Measurements from ENCODE around the gene OXLD1.

The OXLD1 gene

GRCh38 chr17:81666342-81667191 is at the start of gene OXLD1, which contains the start of gene CCDC137:
OXLD1 (minus strand) TSS chr17:81666605; CDS start chr17:81666577, 28 bp downstream.
CCDC137 (plus strand) TSS chr17:81666737; CDS start chr17:81666767, 30 bp downstream.
- DNase-seq: peak; percentile 92

GRCh38 chr17:81715107-81715871 is 48.9 kb upstream of the OXLD1 start:
- no peak for DNase-seq

DNA sequence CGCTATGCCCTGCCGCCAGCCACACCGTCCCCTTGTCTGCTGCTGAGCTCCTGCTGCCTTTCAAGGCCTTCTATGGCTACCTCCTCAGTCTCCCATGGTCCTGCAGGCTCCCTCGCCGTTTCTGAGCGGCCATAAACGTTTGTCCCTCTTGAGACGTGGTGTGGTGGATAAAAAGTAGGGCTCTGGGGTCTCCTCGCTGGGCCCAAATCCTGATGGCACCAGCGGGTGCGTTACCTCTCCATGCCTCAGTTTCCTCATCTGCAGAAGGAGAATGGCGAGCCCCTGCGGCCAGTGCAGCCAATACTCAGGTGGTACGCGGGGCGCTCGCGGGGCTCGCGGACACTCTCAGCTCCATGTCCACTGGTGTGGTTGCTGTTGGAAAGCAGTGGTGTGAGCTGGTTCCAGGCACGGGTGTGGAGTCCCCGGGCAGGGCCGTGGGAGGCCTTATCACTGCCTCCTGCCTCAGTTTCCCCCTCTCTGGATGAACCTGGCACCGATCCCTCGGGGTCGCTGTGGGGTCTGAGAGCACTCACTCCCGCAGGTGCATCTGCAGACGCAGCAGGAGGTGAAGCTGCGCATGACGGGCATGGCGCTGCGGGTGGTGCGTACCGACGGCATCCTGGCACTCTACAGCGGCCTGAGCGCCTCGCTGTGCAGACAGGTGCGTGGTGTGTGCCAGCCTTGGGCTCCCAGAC is 48.2 kb upstream of the OXLD1 start:
- DNase-seq: no peak

DNA sequence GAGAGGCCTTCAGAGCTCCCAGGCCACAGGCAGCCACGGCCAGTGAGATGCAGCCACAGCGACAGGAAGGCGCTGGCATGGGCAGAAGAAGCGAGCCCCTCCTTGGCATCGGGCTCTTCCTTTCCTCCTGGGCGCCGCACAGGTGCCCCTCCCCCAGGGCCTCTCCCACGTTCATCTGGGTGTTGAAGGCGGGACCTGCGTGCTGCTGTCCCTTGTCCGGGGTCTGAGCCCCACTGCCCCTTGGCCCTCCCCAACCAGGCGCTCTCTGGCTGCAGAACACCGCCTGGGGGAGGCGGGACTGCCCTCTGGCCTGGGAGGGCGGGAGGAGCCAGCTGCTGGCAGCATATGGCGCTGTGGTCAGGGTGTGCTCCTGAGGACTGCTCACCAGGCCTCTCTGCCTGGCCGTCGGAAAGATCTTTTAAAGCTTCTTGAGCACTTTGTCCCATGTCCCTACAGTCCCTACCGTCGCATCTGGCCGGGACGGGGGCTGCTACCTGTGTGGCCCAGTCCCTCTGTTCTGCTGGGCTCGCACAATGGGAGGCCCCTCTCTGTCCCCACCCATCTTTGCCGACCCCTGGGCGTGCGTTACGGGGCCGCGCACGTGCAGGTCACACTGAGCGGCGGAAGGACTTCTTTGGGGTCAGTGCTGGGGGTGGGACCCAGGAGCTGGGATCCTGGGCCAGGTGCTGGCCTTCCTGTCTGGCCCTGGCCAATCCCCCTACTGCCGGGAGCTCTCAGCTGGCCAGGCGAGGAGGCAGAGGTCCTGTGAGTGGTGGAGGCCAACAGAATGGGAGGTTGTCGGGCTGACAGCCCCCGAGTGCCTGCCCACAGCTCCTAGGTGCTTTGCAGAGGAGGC is 47.4 kb upstream of the OXLD1 start:
- DNase-seq: no peak

GRCh38 chr17:81713004-81713555 is 46.7 kb upstream of the OXLD1 start:
- no peak for DNase-seq

DNA sequence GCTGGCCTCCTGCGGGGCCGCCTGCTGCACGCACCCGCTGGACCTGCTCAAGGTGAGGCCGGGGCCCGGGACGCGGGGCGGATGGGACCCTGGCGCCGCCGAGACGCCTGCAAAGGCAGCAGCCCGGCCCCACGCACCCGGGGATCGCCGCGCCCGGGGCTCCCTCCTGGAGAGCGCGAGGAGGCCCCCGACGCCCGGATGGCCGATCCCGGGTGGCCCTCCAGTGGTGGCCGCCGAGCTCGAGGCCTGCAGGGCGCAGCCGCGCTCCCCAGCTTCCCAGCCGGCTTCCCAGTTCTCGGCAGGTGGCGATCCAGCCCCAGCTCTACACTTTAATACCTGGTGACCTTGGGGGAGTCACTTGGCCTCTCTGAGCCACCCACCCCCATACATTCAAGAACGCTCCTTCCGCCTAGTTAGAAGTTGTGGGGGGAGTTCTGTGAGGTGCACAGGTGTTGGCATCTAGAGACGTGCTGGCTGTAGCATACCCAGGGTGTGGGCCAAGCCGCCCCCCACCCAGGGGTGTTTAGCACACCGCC is 46.1 kb upstream of the OXLD1 start:
- DNase-seq: no peak

DNA sequence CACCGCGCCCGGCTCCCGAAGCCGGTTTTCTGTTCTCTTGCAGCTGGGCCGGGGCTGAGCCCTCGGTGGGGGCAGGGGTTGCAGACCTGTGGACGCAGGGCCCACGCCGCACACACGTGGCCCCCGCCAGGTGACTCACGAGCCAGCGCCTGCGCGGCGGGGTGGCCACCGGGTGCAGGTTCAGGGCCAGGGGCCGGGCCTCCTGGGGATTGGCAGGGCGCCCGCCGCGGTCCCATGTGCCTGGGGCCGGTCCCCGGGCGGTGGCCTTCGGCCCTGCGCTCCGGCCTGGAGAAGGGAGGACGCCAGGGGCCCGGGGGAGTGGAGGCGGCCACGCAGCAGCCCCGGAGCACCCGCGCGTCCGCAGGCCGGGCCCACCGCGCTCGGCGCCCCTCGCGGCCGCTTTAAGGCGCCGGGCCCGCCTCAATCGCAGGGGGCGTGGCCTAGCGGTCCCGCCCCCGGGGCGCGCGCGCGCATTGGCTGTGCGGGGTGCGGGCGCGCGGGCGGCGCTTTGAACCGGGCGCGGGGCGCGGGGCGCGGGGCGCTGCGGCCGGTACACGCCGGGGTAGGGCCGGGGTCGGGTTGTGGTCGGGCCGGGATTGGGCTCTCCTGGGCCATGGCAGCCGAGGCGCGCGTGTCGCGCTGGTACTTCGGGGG is 45.5 kb upstream of the OXLD1 start, which contains the start of gene SLC25A10:
Gene SLC25A10 (plus strand): TSS at position 471 of the 654 bp plus-strand sequence. CDS start 143 bp downstream, at position 614.
- DNase-seq: peak; percentile 78

GRCh38 chr17:81710514-81711308 is 44.3 kb upstream of the OXLD1 start:
- DNase-seq: peak; percentile 9

GRCh38 chr17:81708739-81709185 is 42.4 kb upstream of the OXLD1 start:
- DNase-seq: no peak

- DNase-seq: no peak
Observed at GRCh38 chr17:81707725-81708646, 41.6 kb upstream of the OXLD1 start.

DNA sequence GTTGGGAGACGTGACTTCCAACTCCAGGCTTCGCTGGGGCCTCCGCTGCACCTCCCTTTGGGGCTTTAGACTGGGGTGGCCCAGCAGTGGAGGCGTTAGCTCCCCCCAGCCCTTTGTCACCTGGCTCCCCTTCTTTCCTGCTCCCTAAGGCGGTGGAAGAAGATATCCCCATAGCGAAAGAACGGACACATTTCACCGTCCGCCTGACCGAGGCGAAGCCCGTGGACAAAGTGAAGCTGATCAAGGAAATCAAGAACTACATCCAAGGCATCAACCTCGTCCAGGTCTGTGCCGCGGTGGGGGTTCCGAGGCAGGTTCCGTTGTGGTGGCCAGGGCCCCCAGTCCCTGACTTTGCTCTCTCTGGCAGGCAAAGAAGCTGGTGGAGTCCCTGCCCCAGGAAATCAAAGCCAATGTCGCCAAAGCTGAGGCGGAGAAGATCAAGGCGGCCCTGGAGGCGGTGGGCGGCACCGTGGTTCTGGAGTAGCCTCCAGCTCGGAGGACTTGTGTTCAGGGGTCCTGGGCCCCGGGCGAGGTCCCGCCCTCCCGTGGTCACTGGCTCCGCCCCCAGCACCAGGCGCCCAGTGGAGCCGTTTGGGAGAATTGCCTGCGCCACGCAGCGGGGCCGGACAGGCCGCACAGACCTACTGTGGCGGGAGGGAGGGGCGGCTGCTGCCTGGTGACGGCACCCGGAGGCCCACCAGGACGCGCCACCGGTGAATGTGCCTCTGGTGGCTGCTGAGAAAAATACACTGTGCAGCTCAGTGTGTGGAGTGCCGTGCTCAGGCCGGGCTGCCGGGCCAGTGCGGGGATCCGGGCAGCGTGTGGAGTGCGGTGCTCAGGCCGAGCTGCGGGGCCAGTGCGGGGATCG is 40.6 kb upstream of the OXLD1 start:
- DNase-seq: no peak

DNA sequence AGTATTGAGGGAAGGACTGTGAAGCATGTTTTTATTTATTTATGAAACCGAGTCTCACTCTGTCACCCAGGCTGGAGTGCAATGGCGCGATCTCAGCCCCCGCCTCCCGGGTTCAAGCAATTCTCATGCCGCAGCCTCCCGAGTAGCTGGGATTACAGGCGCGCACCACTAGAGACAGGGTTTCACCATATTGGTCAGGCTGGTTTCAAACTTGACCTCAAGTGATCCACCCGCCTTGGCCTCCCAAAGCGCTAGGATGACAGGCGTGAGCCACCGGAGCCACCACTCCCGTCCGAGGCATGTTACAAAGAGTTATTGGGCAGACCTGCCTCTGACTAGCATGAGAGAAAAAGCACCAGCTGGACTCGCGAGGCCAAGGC is 39.8 kb upstream of the OXLD1 start:
- no peak for DNase-seq

- DNase-seq: no peak
Observed at GRCh38 chr17:81705518-81706231, 39.3 kb upstream of the OXLD1 start.

GRCh38 chr17:81703747-81704654 is 37.6 kb upstream of the OXLD1 start:
- peak; percentile 19 for DNase-seq

DNA sequence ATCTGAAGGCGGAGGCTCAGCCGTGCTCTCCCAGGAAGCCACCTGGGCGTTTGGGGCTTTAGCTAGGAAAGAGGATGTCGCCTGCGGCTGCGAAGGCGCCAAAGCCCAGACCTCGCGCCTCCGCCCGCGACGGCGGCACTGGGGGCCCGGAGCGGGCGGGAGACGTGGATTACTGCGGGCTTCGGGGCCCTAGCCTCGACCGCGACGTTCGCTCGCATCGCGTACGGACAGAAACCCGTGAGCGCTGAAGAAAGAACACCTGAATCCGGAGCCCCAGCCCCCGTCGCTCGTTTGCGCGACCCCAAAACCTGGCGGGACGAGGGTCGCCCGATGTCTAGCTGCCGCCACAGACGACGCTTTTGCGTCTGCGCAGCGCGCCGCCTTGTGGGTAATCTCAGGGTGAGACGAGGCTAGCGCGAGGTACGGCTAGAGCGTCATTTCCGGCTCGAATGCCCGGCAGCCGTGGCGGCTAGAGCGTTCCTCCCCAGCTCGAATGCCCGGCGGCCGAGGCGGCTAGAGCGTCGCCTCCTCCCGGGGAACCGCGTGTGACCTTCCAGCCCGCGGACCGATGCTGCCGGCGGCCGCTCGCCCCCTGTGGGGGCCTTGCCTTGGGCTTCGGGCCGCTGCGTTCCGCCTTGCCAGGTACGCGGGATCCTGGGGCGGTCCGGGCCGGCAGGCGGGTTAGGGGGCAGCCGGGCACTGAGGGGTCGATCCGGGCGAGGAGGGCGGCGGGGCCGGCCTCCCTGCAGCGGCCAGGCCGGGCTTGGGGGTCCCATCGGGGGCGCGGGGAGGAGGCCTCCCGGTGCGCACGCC is 36.7 kb upstream of the OXLD1 start, which contains the start of gene MRPL12:
Gene MRPL12 (plus strand): TSS at position 434 of the 813 bp plus-strand sequence. CDS start 135 bp downstream, at position 569.
- DNase-seq: peak; percentile 90

All from CD4-positive, alpha-beta T cell treated with Interleukin-10 for 1 hour (primary cell).